M059J (cell line): Measurements from ENCODE around the gene DTNA. TPM values are rescaled to one million over a fixed set of nuclear protein-coding genes. Genes with fewer than 3 reads are reported as not detected.
A peak's percentile ranks its signal among the peaks of the same experiment; 100 is the strongest.

ENCODE experiments used
- DNase-seq: peaks from one replicate; pipeline ENCODE4 v3.0.0-alpha.2; 2012; ENCODE audit warnings: low read depth
- total RNA-seq: library from RNA; depleted of rRNA; stranded (reverse); fragments of >200 nt; shearing (Covaris generic); gene quantifications from 2 replicates; pipeline ENCODE4 v1.2.3, GENCODE V29; 2014

DTNA gene
- total RNA-seq, 1 experiment from 2014 or later, result 3.0 TPM

- no peak for DNase-seq
Measured at GRCh38 chr18:34806527-34806926, 96.4 kb downstream of the DTNA start.

- peak; percentile 18 for DNase-seq
Measured at GRCh38 chr18:34807106-34807796, 97.2 kb downstream of the DTNA start.

- DNase-seq, result no peak
Measured at GRCh38 chr18:34808389-34808788, 98.3 kb downstream of the DTNA start.

GRCh38 chr18:34809451-34810072 is 99.5 kb downstream of the DTNA start:
- peak; percentile 34 for DNase-seq

- no peak for DNase-seq
Measured at GRCh38 chr18:34816183-34816582, 106.1 kb downstream of the DTNA start.

GRCh38 chr18:34817636-34818035 is 107.5 kb downstream of the DTNA start:
- DNase-seq, result no peak

GRCh38 chr18:34818064-34818463 is 108.0 kb downstream of the DTNA start:
- no peak for DNase-seq

- DNase-seq, result no peak
Measured at GRCh38 chr18:34820360-34821065, 110.4 kb downstream of the DTNA start.

- DNase-seq, result peak; percentile 8
Measured at GRCh38 chr18:34821669-34822210, 111.6 kb downstream of the DTNA start.

GRCh38 chr18:34828093-34828492 is 118.0 kb downstream of the DTNA start:
- DNase-seq, result no peak

GRCh38 chr18:34834897-34835296 is 124.8 kb downstream of the DTNA start:
- no peak for DNase-seq

- DNase-seq, result no peak
Measured at GRCh38 chr18:34835466-34835865, 125.4 kb downstream of the DTNA start.

GRCh38 chr18:34837769-34838272 is 127.7 kb downstream of the DTNA start:
- no peak for DNase-seq

GRCh38 chr18:34838669-34839068 is 128.6 kb downstream of the DTNA start:
- no peak for DNase-seq

GRCh38 chr18:34840256-34840826 is 130.2 kb downstream of the DTNA start:
- DNase-seq, result peak; percentile 3

GRCh38 chr18:34841891-34842290 is 131.8 kb downstream of the DTNA start:
- DNase-seq, result no peak

- no peak for DNase-seq
Measured at GRCh38 chr18:34844072-34844471, 134.0 kb downstream of the DTNA start.

GRCh38 chr18:34844732-34845459 is 134.8 kb downstream of the DTNA start:
- no peak for DNase-seq

GRCh38 chr18:34847408-34847807 is 137.3 kb downstream of the DTNA start:
- no peak for DNase-seq

GRCh38 chr18:34848156-34848555 is 138.1 kb downstream of the DTNA start:
- no peak for DNase-seq

GRCh38 chr18:34848695-34849094 is 138.6 kb downstream of the DTNA start:
- no peak for DNase-seq
